Spleen (tissue), 7 donors: ENCODE measurements around the gene UCN3.
"Not testable (repeated sequence)": the region's sequence is repeated elsewhere in the genome, so short reads cannot be mapped to it uniquely, and the experiment has no call there.

Experiments
- POLR2AphosphoS5 ChIP-seq, 3 donors: sonication (generic); formaldehyde crosslinking; IDR thresholded peaks; one replicate each; pipeline ENCODE4 v1.5.1; 2017; ENCODE audit warnings: antibody characterized with exemption in 3 of 3
- TF ChIP-seq, protein P1 (sequence below), 11 experiments: fragments of 200-600 bp in 7 of 11; fragments of 450-650 bp in 4 of 11; sonication (generic) in 4 of 11; IDR thresholded peaks in 8 of 11; conservative IDR thresholded peaks in 3 of 11; 1 replicate in 7 of 11; 2 replicates in 4 of 11; pipeline versions ENCODE4 v1.4.0 to v1.8.0; 2016 to 2021; ENCODE audit warnings: antibody characterized with exemption in 11 of 11, inconsistent platforms in 4 of 11, mild to moderate bottlenecking in 1 of 11
- donor health status: DM: no; HTN: no; CAD: no; lungs with moderate emphysema.
- donor health status: DM: no; HTN: no; CAD: no.
- donor health status: DM: no; HTN: no; CAD: no.

DNA sequence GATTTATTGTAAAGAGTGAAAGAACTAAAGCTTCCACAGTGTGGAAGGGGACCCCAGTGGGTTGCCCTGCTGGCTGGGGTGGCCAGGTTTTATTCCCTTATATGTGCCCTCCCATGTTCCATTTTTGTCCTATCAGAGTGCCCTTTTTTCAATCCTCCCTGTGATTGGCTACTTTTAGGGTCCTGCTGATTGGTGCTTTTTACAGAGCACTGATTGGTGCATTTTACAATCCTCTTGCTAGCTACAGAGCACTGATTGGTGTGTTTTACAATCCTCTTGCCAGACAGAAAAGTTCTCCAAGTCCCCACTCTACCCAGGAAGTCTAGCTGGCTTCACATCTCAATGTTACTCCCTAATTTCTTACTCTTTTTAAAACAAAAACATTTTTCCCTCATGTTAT is 46.0 kb downstream of the UCN3 start:
- TF ChIP-seq, protein P1, sequence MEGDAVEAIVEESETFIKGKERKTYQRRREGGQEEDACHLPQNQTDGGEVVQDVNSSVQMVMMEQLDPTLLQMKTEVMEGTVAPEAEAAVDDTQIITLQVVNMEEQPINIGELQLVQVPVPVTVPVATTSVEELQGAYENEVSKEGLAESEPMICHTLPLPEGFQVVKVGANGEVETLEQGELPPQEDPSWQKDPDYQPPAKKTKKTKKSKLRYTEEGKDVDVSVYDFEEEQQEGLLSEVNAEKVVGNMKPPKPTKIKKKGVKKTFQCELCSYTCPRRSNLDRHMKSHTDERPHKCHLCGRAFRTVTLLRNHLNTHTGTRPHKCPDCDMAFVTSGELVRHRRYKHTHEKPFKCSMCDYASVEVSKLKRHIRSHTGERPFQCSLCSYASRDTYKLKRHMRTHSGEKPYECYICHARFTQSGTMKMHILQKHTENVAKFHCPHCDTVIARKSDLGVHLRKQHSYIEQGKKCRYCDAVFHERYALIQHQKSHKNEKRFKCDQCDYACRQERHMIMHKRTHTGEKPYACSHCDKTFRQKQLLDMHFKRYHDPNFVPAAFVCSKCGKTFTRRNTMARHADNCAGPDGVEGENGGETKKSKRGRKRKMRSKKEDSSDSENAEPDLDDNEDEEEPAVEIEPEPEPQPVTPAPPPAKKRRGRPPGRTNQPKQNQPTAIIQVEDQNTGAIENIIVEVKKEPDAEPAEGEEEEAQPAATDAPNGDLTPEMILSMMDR (IDR thresholded peaks at IDR 0.05 in 8 of 11, conservative IDR thresholded peaks at IDR 0.05 in 3 of 11), result not testable (repeated sequence)
- TF ChIP-seq POLR2AphosphoS5 (IDR thresholded peaks at IDR 0.05), result not testable (repeated sequence)
